GM18873 (cell line): ENCODE measurements around the gene ATP2C2.
"Not testable (repeated sequence)": the region's sequence is repeated elsewhere in the genome, so short reads cannot be mapped to it uniquely, and the experiment has no call there.

Experiments used
- ATAC-seq: cut with Tn5 transposase; IDR thresholded peaks from one replicate; pipeline ENCODE4 v1.9.1; 2021; ENCODE audit warnings: mild to moderate bottlenecking, moderate library complexity, moderate number of reproducible peaks; ENCODE audit not compliant: unreplicated experiment, low FRiP score

The ATP2C2 gene

GRCh38 chr16:84368308-84368996, at the start of gene ATP2C2:
Gene ATP2C2, plus strand, starts transcription at chr16:84368538. Its CDS starts 78 bp downstream, at chr16:84368616.
- ATAC-seq = no peak

- ATAC-seq = no peak
Measured at GRCh38 chr16:84319146-84319760, 49.1 kb upstream of the ATP2C2 start.

DNA sequence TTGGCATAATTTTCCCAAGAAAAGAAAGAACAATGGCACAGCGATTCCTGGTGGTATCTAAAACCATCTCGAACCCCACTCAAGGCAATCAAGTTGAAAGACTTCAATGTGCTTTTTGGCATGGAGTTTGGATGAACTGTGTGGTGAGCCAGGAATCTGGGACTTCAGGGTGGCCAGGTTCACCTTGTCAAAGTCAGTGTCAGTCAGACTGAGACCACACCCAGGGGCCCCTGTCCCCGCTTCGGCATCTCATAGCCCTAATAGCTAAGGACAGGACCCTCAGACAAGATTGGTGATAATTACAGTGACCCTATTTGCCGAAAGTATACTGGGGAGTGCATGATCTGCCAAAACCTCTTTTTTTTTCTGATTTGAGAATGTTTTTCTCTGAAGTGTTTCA, 47.8 kb upstream of the ATP2C2 start:
- ATAC-seq = no peak

GRCh38 chr16:84321932-84322331, 46.4 kb upstream of the ATP2C2 start:
- ATAC-seq = no peak

GRCh38 chr16:84322749-84323148, 45.6 kb upstream of the ATP2C2 start:
- no peak for ATAC-seq

- no peak for ATAC-seq
Measured at GRCh38 chr16:84323606-84324005, 44.7 kb upstream of the ATP2C2 start.

DNA sequence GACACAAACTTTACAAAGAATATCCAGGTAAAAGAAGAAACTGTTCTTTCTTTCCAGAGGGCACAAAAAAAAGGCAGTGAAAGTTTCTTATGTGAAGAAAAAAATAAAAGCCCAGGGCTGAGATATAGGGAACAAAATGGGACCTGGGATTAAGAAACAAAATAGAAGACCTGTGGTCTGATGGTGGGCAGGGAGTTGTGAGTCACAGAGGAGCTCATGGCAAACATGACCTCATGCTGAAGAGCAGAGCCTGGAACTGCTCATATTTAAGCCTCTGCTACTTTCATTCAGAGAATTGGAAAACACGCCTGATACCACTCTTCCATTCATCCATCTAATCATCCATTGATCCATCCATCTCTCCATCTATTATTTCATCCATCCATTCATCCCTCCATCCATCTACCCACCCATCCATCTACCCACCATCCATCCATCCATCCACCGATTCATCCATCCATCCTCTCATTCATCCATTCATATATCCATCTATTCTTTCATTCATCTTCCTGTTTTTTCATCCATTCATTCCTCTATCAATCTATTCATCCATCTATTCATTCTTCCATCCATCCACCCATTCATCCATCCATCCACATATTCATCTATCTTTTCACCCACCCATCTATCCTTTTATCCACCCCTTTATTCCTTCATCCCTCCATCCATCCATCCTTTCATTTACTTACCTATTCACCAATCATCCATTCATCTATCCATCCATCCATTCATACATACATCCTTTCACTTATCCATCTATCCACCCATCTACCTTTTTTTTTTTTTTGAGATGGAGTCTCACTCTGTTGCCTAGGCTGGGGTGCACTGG, 43.7 kb upstream of the ATP2C2 start:
- ATAC-seq = no peak

DNA sequence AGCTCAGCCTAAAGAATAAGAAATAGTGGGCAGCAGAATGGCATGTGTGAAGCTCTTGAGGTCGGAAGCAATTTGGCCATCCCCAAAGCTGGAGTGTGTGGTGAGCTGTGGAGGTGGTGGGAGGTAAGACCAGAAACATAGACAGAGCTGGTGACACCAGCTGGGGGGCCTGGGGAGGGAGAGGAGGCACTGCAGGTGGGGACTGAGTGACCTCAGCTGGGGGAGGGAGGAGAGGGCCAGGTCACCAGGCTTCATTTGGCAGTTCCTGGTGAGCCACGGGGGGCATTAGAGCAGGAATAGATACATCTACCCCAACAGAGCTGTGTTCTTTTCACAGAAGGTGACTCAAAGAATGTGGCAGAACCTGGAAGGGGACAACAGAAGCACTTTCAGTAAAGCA, 41.8 kb upstream of the ATP2C2 start:
- no peak for ATAC-seq

- ATAC-seq = no peak
Measured at GRCh38 chr16:84327926-84328505, 40.3 kb upstream of the ATP2C2 start.

DNA sequence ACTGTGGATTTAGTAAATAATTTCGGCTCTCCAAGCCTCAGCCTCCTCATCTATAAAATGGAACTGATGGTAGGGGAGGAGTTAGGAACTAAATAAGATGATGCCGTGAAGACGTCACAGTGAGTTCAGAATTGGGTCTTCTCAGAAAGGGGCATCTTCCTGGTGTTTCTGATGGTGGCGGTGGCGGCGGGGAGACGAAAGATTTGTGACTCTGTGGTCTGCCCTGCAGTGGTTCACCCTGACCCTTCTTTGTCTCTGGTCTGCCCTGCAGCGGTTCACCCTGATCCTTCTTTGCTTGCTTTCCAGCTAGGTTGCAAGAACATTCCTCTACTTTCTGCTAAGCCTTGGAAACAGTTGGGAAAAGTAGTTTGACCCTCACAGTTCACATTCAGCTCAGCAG, 39.3 kb upstream of the ATP2C2 start:
- no peak for ATAC-seq

- no peak for ATAC-seq
Measured at GRCh38 chr16:84329843-84330684, 38.3 kb upstream of the ATP2C2 start.

DNA sequence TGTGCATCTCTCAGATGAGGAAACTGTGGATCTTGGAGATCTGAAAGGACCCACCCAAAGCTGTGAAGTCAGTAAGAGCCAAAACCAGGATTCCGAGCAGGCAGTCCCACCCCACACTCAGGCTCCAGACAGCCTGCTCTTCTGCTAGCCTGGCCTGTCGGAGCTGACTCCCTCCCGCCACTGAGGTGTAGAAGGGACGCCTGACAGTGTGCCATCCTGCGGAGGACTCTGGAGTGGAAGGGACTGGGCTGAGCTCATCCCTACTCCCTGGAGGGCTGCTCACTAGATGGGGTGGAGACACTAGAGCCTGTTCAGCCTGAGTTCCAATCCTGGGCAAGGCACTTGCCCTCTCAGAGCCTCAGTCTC, 37.7 kb upstream of the ATP2C2 start:
- ATAC-seq = no peak

GRCh38 chr16:84331998-84332780, 36.1 kb upstream of the ATP2C2 start:
- ATAC-seq = no peak

GRCh38 chr16:84332975-84333684, 35.2 kb upstream of the ATP2C2 start:
- ATAC-seq = no peak

DNA sequence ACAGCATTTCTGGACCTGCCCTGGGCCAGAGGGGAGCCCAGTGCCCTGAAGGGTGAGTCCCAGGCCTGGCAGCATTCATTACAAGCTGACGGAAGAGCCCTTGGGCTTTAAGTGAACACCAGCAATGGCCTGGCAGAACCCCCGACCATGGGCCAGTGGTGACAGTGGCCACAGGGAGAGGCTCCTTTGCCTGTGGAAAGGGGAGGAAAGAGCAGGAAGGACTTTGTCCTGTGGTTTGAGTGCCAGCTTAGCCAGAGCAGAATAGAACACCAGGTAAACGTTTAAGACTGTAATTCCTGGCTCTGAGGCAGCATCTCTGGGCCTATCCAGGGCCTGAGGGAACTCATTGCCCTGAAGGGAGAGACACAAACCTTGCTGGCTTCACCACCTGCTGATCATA, 34.3 kb upstream of the ATP2C2 start:
- ATAC-seq = no peak

DNA sequence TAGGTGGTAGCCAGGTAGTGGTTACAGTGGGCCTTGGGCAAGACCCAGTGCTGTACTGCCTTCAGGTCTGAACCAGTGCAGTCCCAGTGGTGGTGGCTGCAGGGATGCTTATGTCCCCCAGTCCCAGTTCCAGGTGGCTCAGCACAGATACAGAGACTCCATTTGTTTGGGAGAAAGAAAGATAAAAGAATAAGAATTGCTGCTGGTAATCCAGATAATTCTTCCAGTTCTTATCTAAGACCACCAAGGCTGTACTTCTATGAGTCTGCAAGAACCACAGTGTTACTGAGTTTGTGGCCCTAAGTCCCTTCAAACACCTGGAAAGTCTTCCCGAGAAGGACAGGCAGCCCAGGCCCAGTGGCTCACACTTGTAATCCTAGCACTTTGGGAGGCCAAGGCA, 33.9 kb upstream of the ATP2C2 start:
- no peak for ATAC-seq

DNA sequence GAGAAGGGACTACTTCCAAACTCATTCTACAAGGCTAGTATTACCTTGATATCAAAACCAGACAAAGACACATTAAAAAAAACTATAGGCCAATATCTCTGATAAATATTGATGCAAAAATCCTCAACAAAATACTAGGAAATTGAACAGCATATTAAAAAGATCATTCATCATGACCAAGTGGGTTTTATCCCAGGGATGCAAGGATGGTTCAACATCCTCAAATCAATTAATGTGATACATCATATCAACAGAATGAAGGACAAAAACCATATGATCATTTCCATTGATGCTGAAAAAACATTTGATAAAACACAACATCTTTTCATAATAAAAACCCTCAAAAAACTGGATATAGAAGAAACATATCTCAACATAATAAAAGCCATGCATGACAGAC, 31.1 kb upstream of the ATP2C2 start:
- not testable (repeated sequence) for ATAC-seq

DNA sequence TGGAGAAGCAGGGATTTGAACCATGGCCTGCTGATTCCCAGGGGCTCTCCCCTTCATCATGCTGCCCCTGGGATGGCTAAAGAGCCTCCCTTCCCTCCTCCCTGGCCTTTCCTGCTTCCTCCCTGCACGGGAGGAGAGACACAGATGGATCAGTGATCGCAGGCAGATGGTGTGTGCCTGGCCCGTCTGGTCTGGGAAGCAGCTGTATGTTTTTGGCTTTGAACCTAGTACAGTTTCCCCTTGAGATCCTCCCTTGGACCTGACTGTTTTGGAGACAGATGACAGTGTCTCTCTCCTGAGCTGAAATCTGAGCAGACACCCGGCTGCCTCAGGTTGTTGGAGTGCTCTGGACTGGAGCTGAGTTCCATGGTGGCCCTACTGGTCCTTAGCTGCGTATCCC, 29.0 kb upstream of the ATP2C2 start:
- no peak for ATAC-seq

- ATAC-seq = no peak
Measured at GRCh38 chr16:84339766-84340165, 28.6 kb upstream of the ATP2C2 start.
